Activated CD4-positive, alpha-beta T cell treated with anti-CD3 and anti-CD28 coated beads, Interleukin-2, amount 50 U/mL, for 16 hours (primary cell): ENCODE data around the gene TULP1.

Experiments used
- DNase-seq: peaks from one replicate; pipeline ENCODE4 v3.0.0-alpha.2; 2020

Gene TULP1

DNA sequence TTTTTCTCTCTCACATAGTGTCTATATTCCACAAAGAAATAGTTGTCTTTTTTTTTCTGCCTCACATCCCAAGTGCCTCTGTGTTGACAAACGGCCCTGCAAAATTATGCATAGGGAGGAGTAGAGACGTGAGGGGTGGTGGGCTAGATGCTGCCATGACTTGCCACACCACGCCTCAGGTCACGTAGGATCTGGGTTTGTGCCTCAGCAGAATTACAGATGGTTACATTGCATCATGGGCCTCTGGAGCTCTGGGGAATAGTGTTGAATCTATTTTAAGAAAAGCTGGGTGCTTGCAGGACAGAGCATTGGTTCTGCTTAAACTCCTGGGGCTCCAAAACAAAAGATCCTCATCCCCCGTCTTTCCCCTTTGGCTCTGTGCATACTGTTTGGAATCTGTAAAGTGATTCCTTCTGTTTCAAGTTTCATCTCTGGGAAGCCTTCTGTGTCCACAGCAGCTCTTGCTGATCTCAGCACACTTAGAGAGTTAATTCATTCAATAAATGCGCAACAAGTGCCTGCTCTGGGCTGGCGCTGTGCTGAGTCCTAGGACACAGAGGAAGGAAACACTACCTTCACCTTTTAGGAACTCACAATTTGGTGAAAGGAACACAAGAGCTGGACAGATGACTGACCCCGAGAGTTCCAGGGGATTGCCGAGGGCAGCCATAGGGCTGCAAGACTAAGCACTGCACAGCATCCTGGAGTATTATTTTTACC lies 58.1 kb downstream of the TULP1 start:
- no peak for DNase-seq

DNA sequence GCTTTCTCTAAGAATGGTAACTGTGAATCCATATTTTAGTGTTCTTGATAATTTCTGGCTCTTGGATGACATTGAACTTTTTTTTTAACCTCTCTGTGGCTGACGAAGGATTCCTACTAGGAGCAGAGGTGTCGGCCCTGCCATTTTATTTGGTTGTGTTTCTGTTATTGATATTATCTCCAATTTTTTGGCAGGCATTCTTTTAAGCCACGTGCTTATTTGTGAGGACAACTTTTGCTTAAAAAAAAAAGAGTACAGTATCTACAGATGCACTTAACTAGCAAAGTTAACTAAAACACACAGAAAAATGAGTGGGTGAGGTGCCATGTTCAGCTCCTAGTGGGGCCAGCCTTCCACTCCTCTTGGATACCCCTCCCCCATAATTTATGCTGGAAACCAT lies 59.5 kb downstream of the TULP1 start:
- no peak for DNase-seq

DNA sequence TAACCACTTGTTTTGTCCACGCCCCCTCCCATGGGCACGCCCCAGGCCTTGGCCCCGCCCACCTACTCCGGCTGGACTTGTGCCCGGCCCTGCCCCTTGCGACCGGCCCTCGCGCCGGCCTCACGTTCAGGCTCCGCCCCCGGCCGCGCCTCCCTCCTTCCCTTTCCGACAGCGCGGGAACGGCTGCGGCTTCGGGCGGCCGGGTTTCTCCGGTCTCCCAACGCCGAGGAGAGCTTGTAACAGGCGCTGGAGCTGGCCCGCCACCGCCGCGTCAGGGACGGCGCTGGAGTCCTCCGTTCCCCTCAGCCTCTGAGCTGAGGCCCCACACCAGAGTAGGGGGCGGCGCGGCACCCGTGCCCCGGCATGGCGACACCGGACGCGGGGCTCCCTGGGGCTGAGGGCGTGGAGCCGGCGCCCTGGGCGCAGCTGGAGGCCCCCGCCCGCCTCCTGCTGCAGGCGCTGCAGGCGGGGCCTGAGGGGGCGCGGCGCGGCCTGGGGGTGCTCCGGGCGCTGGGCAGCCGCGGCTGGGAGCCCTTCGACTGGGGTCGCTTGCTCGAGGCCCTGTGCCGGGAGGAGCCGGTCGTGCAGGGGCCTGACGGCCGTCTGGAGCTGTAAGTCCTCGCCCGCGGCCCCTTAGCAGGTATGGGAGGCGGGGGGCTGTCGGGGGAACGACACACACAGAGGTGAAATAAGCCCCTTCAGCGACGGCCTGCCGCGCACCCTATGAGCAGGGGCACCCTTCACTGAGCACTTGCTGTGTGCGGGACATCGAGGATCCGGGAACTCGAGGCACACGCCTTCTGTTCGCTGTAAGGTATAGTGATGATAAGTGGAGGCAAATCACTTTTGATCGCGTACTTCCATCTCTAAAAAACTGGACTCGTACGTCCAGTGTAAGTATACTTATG lies 60.3 kb downstream of the TULP1 start, which contains the start of gene FANCE:
TSS of gene FANCE (plus strand) at position 156 of the 908 bp plus-strand sequence. CDS start at position 364, 208 bp downstream.
- peak; percentile 97 for DNase-seq

DNA sequence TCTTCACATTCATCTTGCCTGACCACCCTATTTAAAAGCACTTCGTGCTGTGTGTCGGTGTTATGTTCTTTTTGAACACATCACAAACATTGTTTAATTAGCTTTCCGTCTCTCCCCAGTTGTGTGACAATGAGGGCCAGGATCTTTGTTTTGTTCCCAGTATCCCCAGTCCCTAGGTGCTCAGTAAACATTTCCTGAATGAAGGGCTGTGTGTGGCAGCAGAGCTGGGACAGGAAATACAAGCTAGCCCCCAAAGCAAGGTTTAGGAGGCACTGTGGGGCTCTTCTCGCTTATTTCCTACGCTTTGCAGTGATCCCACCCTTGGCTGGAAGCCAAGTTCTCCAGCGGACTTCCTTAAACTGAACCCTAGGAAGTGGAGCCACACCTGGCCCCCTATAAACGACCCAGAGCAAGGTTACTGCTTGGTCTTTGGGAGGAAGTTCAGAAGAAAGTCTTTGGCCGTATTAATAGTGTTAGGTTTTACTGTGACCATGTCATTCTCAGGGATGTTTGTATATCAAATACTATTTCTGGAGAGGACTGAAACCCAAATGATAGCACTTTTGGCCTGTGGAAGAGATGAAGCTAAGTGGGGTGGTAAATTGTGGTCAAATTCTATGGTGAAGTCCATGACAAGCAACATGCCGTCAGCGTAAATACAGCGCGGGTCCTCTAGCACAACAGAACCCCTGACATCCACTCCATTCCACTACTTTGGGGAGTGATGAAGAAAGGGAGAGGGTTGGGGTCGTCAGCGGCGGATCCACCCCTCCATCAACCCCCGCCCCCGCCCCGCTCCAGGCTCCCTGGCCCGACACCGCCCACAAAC lies 61.1 kb downstream of the TULP1 start:
- no peak for DNase-seq

DNA sequence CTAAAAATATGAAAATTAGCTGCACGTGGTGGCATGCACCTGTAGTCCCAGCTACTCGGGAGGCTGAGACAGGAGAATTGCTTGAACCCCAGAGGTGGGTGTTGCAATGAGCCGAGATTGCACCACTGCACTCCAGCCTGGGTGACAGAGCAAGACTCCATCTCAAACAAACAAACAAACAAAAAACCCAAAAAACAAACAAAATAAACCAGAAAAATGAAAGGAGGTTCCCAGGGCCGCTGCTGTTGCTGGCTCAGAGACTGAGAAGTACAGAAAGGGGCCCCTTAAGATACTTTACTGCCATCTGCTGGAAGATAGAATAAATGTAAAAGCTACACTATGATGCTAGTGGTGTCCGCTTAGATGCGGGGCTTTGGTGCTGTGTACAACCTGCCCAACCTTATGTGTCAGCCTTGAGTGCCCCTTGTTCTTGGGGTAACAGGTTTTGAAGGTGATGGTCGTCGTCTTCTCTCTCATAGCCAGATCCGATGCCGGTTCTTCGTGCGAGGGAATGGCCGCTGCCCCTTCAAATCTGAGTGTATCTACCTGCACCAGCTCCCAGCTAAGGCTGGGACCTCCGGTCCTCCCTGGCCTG lies 63.3 kb downstream of the TULP1 start:
- peak; percentile 79 for DNase-seq

DNA sequence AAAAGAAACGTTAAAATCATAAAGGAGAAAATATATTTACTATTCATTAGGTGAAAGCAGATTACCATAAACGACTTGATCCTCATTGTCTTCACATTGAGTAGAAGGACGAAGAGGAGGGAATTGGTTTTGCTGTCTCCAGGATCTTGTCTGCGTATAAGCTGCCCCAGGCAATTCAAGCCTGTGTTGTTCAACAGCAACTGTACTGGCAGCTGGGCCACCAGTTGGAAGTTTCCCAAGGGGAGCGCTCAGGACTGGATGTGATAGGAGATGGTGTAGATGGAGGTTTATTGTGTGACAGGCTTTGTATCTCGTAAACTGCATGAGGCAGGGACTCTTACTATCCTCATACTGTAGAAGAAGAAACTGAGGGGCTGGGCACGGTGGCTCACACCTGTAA lies 64.5 kb downstream of the TULP1 start:
- DNase-seq, result no peak
